C4-2B (cell line): ENCODE results near the gene VTI1A.

Source experiments
- H3K27ac ChIP-seq: fragments of 450-650 bp; 2 replicates; pipeline ENCODE4 v1.5.1; 2017
- ZFX ChIP-seq: fragments of 450-650 bp; IDR thresholded peaks from 2 replicates; pipeline ENCODE4 v1.6.1; 2017
- TF ChIP-seq, protein P1 (sequence below): fragments of 450-650 bp; conservative IDR thresholded peaks from 2 replicates; pipeline ENCODE4 v1.5.1; 2017; ENCODE audit warnings: mild to moderate bottlenecking

The VTI1A gene

DNA sequence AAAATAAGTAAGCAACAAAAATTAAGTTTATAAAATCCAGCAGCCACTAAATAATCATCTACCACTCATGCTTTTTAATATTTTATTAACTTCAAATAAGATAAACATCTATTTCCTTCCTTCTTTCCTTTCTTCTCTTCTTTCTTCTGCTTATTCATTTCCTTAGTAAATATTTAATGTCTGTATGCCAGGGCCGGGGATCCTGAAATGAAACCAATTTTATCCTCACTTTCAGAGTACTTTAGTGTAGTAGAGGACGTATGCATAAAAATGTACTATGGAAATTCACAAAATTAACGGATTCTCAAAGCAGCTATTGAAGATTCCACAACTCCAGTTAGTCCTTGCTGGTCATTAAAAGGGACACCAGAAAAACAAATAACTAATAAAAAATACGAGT lies 224.7 kb downstream of the VTI1A start:
- H3K27ac ChIP-seq, result no peak overlapping the region
- TF ChIP-seq, protein P1, sequence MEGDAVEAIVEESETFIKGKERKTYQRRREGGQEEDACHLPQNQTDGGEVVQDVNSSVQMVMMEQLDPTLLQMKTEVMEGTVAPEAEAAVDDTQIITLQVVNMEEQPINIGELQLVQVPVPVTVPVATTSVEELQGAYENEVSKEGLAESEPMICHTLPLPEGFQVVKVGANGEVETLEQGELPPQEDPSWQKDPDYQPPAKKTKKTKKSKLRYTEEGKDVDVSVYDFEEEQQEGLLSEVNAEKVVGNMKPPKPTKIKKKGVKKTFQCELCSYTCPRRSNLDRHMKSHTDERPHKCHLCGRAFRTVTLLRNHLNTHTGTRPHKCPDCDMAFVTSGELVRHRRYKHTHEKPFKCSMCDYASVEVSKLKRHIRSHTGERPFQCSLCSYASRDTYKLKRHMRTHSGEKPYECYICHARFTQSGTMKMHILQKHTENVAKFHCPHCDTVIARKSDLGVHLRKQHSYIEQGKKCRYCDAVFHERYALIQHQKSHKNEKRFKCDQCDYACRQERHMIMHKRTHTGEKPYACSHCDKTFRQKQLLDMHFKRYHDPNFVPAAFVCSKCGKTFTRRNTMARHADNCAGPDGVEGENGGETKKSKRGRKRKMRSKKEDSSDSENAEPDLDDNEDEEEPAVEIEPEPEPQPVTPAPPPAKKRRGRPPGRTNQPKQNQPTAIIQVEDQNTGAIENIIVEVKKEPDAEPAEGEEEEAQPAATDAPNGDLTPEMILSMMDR, result no peak
- TF ChIP-seq ZFX, result no peak

DNA sequence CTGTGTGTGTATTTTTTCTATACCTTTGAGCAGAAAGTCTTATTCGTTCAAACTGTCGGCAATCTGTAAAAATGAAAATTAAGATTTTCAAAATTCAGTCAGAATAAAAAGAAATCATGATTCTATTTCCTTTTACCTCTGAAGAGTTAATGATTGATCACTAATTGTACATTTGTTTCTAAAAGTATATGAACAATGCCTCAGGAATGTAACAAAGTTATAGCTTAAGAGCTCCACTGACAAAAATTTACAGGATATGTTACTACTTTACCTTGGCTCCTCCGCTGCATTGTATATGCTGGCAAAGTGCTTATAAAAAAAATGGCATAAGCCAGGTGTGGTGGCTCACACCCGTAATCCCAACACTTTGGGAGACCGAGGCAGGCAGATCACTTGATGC lies 225.7 kb downstream of the VTI1A start:
- TF ChIP-seq, protein P1, result no peak
- no peak for TF ChIP-seq ZFX
- H3K27ac ChIP-seq, result no peak overlapping the region

DNA sequence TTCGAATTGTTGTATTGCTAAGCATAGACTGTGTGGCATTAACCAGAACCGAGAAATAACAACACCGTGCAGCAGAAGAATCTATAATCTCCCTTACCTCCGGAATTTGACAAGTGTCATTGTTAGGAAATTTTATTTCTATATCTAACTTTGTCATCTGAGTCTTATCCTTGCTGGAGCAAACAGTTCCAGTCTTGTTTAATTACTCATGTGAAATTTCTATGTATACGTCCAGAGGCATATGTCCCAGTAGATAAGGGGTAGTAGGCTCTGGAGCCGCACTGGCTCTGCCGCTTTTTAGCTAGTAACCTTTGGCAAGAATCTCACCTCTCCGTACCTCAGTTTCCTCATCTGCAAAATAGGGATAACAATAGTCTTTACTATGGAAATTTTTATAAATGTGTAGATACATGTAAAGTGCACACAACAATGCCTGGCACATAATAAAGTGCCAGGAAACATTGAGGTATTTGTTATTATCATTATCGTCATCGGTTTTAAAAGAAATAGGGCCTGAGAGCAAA lies 228.6 kb downstream of the VTI1A start:
- TF ChIP-seq, protein P1, result no peak
- no peak for TF ChIP-seq ZFX
- H3K27ac ChIP-seq, result no peak overlapping the region

DNA sequence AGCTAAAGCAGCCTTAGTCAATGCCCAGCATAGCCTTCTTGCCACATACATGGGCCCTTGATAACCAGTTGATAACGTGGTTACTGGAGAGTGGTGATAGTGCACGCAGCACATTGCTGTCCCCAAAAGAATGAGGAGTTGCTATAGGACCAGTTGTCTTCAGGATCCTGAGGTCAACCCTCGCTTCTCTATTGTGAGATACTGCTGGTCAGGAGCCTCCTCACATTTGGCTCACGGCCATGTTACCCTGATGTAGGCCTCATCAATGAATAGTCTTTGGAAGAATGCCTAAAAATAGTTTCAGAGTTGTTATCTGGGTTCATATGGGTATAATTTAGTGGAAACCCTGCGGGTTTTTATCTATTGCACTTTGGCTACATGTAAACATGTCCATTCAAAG lies 230.7 kb downstream of the VTI1A start:
- no peak for TF ChIP-seq ZFX
- TF ChIP-seq, protein P1, result no peak
- H3K27ac ChIP-seq, result no peak overlapping the region

DNA sequence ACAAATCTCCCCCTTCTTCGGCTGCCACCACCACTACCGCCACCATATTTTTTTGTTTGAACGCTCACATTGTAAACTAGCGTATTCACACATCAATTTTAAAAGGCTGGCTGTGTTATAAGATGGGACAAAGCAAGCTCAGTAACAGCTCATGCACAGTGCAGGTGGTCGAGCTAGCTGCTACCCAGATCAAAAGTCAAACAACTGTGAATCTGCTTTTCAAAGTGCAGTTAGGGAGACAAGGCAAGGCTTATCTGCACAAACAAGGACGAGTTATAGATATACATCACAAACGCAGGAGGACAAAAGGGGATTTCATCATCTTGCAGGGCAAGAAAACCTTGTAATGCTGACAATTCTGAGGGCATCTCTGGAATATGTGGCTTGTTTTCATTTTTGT lies 231.6 kb downstream of the VTI1A start:
- no peak overlapping the region for H3K27ac ChIP-seq

DNA sequence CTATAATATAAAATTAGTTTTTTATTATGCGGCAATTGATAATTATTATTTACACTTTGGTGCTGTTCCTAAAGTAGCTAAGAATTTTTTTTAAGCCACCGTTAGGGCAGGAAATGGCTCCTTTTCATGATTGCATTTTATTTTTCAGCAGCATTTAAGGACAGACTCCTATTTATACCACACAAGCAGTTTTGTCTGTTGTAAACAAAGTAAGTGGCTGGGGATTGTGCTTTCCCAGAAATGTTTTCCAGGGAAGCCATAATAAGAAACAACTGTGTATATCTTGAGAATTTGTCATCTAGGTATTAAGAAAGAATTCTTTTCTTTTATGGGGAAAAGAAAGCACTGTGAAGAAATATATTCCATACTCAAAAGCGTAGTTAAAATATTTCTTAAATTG lies 232.0 kb downstream of the VTI1A start:
- TF ChIP-seq, protein P1, result no peak
- no peak for TF ChIP-seq ZFX
- no peak overlapping the region for H3K27ac ChIP-seq

More for the DNA sequence above, 231.6 kb downstream of the VTI1A start:
- TF ChIP-seq, protein P1, result no peak
- no peak for TF ChIP-seq ZFX

DNA sequence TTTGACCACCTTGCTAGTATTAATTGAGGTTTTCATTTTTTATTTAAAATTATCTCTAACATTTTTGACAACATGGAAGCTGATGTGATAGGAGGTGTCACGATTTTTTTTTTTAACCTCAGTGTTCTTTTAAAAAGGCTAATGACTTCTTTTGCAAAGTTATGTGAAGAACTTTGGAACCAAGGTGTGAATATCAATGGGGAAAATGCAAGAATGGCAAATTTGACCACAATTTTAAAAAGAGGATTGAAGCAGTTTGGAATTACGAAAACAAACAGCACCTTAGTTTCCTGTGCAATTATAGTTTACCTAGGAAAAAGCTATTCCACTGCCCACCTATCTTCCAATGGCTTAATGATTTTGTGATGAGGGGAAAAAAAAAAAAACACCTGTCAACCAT lies 232.4 kb downstream of the VTI1A start:
- no peak overlapping the region for H3K27ac ChIP-seq
- no peak for TF ChIP-seq ZFX
- TF ChIP-seq, protein P1, result no peak
